GM23338 (cell line): ENCODE measurements around the gene CD9. TPM values are rescaled to one million over a fixed set of nuclear protein-coding genes. Genes with fewer than 3 reads are reported as not detected.

ENCODE experiments used
- ATAC-seq: fragments of 200-7000 bp; cut with Tn5 transposase; 3 replicates; pipeline ENCODE4 v1.9.1; 2020
- DNase-seq: peaks from one replicate; pipeline ENCODE4 v3.0.0-alpha.2; 2015; ENCODE audit warnings: low spot score
- H2AFZ ChIP-seq: fragments of 200-600 bp; sonication (generic); 2 replicates; pipeline ENCODE4 v1.8.0; 2016; ENCODE audit warnings: antibody characterized with exemption, mild to moderate bottlenecking, moderate library complexity
- H3F3A ChIP-seq: fragments of 200-600 bp; sonication (generic); replicated peaks from 2 replicates; pipeline ENCODE4 v1.8.0; 2017; ENCODE audit warnings: antibody characterized with exemption, mixed run types, low read depth
- H3K27ac ChIP-seq: fragments of 200-600 bp; sonication (generic); 2 replicates; pipeline ENCODE4 v1.6.1; 2016; ENCODE audit warnings: low read depth
- H3K27me3 ChIP-seq: fragments of 200-600 bp; sonication (generic); 2 replicates; pipeline ENCODE4 v1.8.0; 2016; ENCODE audit warnings: mild to moderate bottlenecking, mixed run types, moderate library complexity; ENCODE audit not compliant: insufficient read depth
- H3K36me3 ChIP-seq: fragments of 200-600 bp; sonication (generic); 2 replicates; pipeline ENCODE4 v1.8.0; 2016; ENCODE audit warnings: mild to moderate bottlenecking; ENCODE audit not compliant: insufficient read depth
- H3K4me1 ChIP-seq: fragments of 200-600 bp; sonication (generic); 2 replicates; pipeline ENCODE4 v1.8.0; 2016; ENCODE audit warnings: mild to moderate bottlenecking, moderate library complexity; ENCODE audit not compliant: insufficient read depth
- H3K4me2 ChIP-seq: fragments of 200-600 bp; sonication (generic); 2 replicates; pipeline ENCODE4 v1.7.1; 2017; ENCODE audit warnings: mixed run types
- H3K4me3 ChIP-seq: fragments of 200-600 bp; sonication (generic); 2 replicates; pipeline ENCODE4 v1.6.1; 2016; ENCODE audit warnings: mixed run types
- H3K79me2 ChIP-seq: fragments of 200-600 bp; sonication (generic); replicated peaks from 2 replicates; pipeline ENCODE4 v1.8.0; 2017; ENCODE audit warnings: mild to moderate bottlenecking; ENCODE audit not compliant: insufficient read depth
- H3K9me2 ChIP-seq: fragments of 200-600 bp; sonication (generic); 2 replicates; pipeline ENCODE4 v1.8.0; 2017; ENCODE audit not compliant: insufficient read depth
- H4K20me1 ChIP-seq: fragments of 200-600 bp; sonication (generic); replicated peaks from 2 replicates; pipeline ENCODE4 v1.8.0; 2017; ENCODE audit warnings: mild to moderate bottlenecking; ENCODE audit not compliant: insufficient read depth
- H3K27ac Mint-ChIP-seq: 2 replicates; pipeline ENCODE4 v1.8.0; 2020; ENCODE audit warnings: inconsistent platforms, mild to moderate bottlenecking, moderate library complexity, mixed read lengths
- H3K27me3 Mint-ChIP-seq: 3 replicates; pipeline ENCODE4 v1.8.0; 2022; ENCODE audit warnings: low read depth, mild to moderate bottlenecking, moderate library complexity, mixed read lengths, inconsistent platforms; ENCODE audit not compliant: insufficient read depth, poor library complexity
- H3K36me3 Mint-ChIP-seq: 3 replicates; pipeline ENCODE4 v1.8.0; 2021; ENCODE audit warnings: low read depth, mild to moderate bottlenecking, inconsistent platforms, moderate library complexity, mixed read lengths
- H3K4me1 Mint-ChIP-seq: 3 replicates; pipeline ENCODE4 v1.8.0; 2020; ENCODE audit warnings: mild to moderate bottlenecking, inconsistent platforms, mixed read lengths
- H3K4me3 Mint-ChIP-seq: 3 replicates; pipeline ENCODE4 v1.8.0; 2021; ENCODE audit warnings: moderate library complexity, mild to moderate bottlenecking, inconsistent platforms, mixed read lengths
- H3K9me3 Mint-ChIP-seq: 3 replicates; pipeline ENCODE4 v1.8.0; 2020; ENCODE audit warnings: moderate library complexity, mild to moderate bottlenecking, inconsistent platforms, mixed read lengths
- CREB1 ChIP-seq: fragments of 250-450 bp; sonication (Bioruptor Pico); IDR thresholded peaks from 2 replicates; pipeline ENCODE4 v1.5.0; 2020; ENCODE audit warnings: low read depth, mild to moderate bottlenecking, moderate library complexity
- EZH2 ChIP-seq: fragments of 200-600 bp; sonication (generic); IDR thresholded peaks from one replicate; pipeline ENCODE4 v1.8.0; 2017; ENCODE audit warnings: antibody characterized with exemption, mild to moderate bottlenecking, low read depth; ENCODE audit not compliant: unreplicated experiment
- EZH2phosphoT487 ChIP-seq: fragments of 200-600 bp; sonication (generic); IDR thresholded peaks from one replicate; pipeline ENCODE4 v1.8.1; 2018; ENCODE audit warnings: antibody characterized with exemption; ENCODE audit not compliant: unreplicated experiment
- JUNB ChIP-seq: IDR thresholded peaks from one replicate; pipeline ENCODE4 v1.6.1; 2016; ENCODE audit warnings: antibody characterized with exemption; ENCODE audit not compliant: unreplicated experiment
- NANOG ChIP-seq: IDR thresholded peaks from 2 replicates; pipeline ENCODE4 v1.6.1; 2016; ENCODE audit warnings: antibody characterized with exemption, borderline replicate concordance
- POLR2AphosphoS5 ChIP-seq: IDR thresholded peaks from 2 replicates; pipeline ENCODE4 v1.6.1; 2016; ENCODE audit warnings: antibody characterized with exemption, low read depth
- STAT1 ChIP-seq: IDR thresholded peaks from one replicate; pipeline ENCODE4 v1.6.1; 2016; ENCODE audit warnings: antibody characterized with exemption; ENCODE audit not compliant: unreplicated experiment
- ZNF331 ChIP-seq: fragments of 250-450 bp; sonication (Bioruptor Pico); IDR thresholded peaks from 2 replicates; pipeline ENCODE4 v1.5.0; 2020; ENCODE audit warnings: low read depth, mild to moderate bottlenecking, moderate library complexity
- polyA plus RNA-seq: library from polyadenylated mRNA; unstranded; fragments of >200 nt; fragmentation: Nextera tagmentation; extraction: Ambion mirVana; gene quantifications from 2 replicates; pipeline ENCODE4 v1.2.1, GENCODE V29; 2016
- total RNA-seq: library from RNA; depleted of rRNA; stranded (reverse); fragments of >200 nt; shearing (Covaris generic); gene quantifications from 2 replicates; pipeline ENCODE4 v1.2.3, GENCODE V29; 2014
- TF ChIP-seq, protein P1 (sequence below), 2 experiments: fragments of 200-600 bp in 1 of 2; sonication (generic) in 1 of 2; conservative IDR thresholded peaks; 2 replicates each; pipeline versions ENCODE4 v1.5.1 to v1.6.1; 2016 to 2017; ENCODE audit warnings: antibody characterized with exemption in 2 of 2, low read depth in 2 of 2, mild to moderate bottlenecking in 2 of 2, moderate library complexity in 1 of 2
- TF ChIP-seq, protein P2 (sequence below): IDR thresholded peaks from 2 replicates; pipeline ENCODE4 v1.6.1; 2016; ENCODE audit warnings: antibody characterized with exemption
- TF ChIP-seq, protein P3 (sequence below): fragments of 250-450 bp; sonication (Bioruptor Pico); IDR thresholded peaks from 2 replicates; pipeline ENCODE4 v1.5.0; 2020; ENCODE audit warnings: mild to moderate bottlenecking, moderate library complexity

The CD9 gene
- total and polyA plus RNA-seq, 2 experiments from 2014 or later: 222 to 251 TPM

DNA sequence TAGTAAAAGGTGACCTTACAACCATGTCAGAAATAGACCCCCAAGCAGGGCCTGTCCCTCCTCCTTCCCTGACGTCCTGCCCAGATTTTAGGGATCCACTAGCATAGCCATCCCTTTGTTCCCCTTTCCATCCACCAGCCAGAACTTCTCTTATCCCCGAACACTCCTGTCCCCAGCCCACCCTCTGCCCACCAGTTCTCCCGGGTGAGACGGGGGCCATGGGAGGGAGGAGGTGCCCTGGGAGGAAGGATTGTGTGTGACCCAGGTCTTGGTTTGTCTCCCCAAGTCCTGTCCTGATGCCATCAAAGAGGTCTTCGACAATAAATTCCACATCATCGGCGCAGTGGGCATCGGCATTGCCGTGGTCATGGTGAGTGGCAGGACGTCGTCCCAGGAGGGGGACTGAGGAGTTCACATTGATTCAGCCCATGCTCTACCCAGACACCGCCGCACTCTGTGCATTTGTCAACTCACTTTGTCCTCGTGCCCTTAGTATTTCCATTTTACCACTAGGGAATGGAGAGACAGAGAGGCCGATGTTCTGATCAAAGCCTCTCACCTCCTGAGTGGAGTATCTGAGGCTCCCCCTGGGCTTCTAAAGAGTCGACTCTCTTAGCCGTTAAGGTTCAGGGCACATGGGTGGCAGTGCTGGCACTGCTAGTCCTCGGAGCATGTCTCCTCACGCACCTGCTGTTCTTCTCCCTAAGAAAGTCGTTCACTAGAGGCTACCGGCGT lies 35.9 kb downstream of the CD9 start (continued):
- TF ChIP-seq, protein P1, sequence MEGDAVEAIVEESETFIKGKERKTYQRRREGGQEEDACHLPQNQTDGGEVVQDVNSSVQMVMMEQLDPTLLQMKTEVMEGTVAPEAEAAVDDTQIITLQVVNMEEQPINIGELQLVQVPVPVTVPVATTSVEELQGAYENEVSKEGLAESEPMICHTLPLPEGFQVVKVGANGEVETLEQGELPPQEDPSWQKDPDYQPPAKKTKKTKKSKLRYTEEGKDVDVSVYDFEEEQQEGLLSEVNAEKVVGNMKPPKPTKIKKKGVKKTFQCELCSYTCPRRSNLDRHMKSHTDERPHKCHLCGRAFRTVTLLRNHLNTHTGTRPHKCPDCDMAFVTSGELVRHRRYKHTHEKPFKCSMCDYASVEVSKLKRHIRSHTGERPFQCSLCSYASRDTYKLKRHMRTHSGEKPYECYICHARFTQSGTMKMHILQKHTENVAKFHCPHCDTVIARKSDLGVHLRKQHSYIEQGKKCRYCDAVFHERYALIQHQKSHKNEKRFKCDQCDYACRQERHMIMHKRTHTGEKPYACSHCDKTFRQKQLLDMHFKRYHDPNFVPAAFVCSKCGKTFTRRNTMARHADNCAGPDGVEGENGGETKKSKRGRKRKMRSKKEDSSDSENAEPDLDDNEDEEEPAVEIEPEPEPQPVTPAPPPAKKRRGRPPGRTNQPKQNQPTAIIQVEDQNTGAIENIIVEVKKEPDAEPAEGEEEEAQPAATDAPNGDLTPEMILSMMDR (conservative IDR thresholded peaks at IDR 0.05; ENCODE audit: low read depth in 2 of 2): no peak
- TF ChIP-seq CREB1 (CRISPR knock-in tag): no peak
- TF ChIP-seq ZNF331 (CRISPR knock-in tag): no peak
- no peak for TF ChIP-seq NANOG

DNA sequence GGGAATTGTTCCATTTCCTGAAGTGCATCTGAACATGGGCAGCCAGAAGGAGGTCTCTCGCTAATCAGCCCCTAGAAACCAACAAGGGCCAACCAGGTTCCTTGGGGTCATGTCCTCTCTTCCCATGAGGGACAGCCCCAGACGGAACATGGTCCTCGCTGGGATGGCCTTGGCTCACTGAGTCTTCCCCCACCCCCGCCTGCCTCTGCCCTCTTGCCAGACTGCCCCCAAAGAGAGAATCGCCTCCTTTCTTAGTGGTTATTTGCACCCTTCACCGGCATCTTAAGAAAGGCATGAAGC lies 36.4 kb downstream of the CD9 start:
- no peaks in the 10 kb centered on the region for H3K9me2 ChIP-seq
- peaks cover 34% of the 10 kb centered on the region for H3K36me3 ChIP-seq
- no peak overlapping the region for H3K4me3 ChIP-seq
- H4K20me1 ChIP-seq: peaks cover 5% of the 10 kb centered on the region
- Mint-ChIP-seq H3K27ac (no peak overlapping the region), H3K27me3 (peaks cover 8% of the 10 kb centered on the region), H3K36me3 (peaks cover 76% of the 10 kb centered on the region), H3K4me3 (no peak overlapping the region), H3K9me3 (no peaks in the 10 kb centered on the region), H3K4me1 (peaks cover 15% of the 10 kb centered on the region)
- H3K27me3 ChIP-seq: no peaks in the 10 kb centered on the region
- no peak overlapping the region for H3K27ac ChIP-seq
- H3F3A ChIP-seq: peaks cover 3% of the 10 kb centered on the region; the same call in 1 of the 2 replicates
- H3K4me1 ChIP-seq: peaks cover 6% of the 10 kb centered on the region; the same call in 1 of the 2 replicates
- DNase-seq: no peak
- no peak for ATAC-seq
- no peak overlapping the region for H2AFZ ChIP-seq
- no peak overlapping the region for H3K4me2 ChIP-seq
- H3K79me2 ChIP-seq: peaks cover under 1% of the 10 kb centered on the region; the same call in 1 of the 2 replicates
- no peak for TF ChIP-seq ZNF331 (CRISPR knock-in tag)
- TF ChIP-seq, protein P2, sequence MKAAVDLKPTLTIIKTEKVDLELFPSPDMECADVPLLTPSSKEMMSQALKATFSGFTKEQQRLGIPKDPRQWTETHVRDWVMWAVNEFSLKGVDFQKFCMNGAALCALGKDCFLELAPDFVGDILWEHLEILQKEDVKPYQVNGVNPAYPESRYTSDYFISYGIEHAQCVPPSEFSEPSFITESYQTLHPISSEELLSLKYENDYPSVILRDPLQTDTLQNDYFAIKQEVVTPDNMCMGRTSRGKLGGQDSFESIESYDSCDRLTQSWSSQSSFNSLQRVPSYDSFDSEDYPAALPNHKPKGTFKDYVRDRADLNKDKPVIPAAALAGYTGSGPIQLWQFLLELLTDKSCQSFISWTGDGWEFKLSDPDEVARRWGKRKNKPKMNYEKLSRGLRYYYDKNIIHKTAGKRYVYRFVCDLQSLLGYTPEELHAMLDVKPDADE: no peak
- no peak for TF ChIP-seq CREB1 (CRISPR knock-in tag)
- TF ChIP-seq, protein P3, sequence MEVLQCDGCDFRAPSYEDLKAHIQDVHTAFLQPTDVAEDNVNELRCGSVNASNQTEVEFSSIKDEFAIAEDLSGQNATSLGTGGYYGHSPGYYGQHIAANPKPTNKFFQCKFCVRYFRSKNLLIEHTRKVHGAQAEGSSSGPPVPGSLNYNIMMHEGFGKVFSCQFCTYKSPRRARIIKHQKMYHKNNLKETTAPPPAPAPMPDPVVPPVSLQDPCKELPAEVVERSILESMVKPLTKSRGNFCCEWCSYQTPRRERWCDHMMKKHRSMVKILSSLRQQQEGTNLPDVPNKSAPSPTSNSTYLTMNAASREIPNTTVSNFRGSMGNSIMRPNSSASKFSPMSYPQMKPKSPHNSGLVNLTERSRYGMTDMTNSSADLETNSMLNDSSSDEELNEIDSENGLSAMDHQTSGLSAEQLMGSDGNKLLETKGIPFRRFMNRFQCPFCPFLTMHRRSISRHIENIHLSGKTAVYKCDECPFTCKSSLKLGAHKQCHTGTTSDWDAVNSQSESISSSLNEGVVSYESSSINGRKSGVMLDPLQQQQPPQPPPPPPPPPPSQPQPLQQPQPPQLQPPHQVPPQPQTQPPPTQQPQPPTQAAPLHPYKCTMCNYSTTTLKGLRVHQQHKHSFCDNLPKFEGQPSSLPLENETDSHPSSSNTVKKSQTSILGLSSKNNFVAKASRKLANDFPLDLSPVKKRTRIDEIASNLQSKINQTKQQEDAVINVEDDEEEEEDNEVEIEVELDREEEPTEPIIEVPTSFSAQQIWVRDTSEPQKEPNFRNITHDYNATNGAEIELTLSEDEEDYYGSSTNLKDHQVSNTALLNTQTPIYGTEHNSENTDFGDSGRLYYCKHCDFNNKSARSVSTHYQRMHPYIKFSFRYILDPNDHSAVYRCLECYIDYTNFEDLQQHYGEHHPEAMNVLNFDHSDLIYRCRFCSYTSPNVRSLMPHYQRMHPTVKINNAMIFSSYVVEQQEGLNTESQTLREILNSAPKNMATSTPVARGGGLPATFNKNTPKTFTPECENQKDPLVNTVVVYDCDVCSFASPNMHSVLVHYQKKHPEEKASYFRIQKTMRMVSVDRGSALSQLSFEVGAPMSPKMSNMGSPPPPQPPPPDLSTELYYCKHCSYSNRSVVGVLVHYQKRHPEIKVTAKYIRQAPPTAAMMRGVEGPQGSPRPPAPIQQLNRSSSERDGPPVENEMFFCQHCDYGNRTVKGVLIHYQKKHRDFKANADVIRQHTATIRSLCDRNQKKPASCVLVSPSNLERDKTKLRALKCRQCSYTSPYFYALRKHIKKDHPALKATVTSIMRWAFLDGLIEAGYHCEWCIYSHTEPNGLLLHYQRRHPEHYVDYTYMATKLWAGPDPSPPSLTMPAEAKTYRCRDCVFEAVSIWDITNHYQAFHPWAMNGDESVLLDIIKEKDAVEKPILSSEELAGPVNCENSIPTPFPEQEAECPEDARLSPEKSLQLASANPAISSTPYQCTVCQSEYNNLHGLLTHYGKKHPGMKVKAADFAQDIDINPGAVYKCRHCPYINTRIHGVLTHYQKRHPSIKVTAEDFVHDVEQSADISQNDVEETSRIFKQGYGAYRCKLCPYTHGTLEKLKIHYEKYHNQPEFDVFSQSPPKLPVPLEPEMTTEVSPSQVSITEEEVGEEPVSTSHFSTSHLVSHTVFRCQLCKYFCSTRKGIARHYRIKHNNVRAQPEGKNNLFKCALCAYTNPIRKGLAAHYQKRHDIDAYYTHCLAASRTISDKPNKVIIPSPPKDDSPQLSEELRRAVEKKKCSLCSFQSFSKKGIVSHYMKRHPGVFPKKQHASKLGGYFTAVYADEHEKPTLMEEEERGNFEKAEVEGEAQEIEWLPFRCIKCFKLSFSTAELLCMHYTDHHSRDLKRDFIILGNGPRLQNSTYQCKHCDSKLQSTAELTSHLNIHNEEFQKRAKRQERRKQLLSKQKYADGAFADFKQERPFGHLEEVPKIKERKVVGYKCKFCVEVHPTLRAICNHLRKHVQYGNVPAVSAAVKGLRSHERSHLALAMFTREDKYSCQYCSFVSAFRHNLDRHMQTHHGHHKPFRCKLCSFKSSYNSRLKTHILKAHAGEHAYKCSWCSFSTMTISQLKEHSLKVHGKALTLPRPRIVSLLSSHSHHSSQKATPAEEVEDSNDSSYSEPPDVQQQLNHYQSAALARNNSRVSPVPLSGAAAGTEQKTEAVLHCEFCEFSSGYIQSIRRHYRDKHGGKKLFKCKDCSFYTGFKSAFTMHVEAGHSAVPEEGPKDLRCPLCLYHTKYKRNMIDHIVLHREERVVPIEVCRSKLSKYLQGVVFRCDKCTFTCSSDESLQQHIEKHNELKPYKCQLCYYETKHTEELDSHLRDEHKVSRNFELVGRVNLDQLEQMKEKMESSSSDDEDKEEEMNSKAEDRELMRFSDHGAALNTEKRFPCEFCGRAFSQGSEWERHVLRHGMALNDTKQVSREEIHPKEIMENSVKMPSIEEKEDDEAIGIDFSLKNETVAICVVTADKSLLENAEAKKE (CRISPR knock-in tag): no peak
- TF ChIP-seq, protein P1 (conservative IDR thresholded peaks at IDR 0.05; ENCODE audit: low read depth in 2 of 2): no peak
- no peak for TF ChIP-seq EZH2
- no peak for TF ChIP-seq STAT1
- TF ChIP-seq EZH2phosphoT487: no peak
- no peak for TF ChIP-seq JUNB
- TF ChIP-seq POLR2AphosphoS5: no peak
- TF ChIP-seq NANOG: no peak
